NCI-H2081 (cell line): ENCODE data around the gene FNIP1.
A peak's percentile ranks its signal among the peaks of the same experiment; 100 is the strongest.
"Not testable (repeated sequence)": the region's sequence is repeated elsewhere in the genome, so short reads cannot be mapped to it uniquely, and the experiment has no call there.

Experiments
- DNase-seq, 2 experiments: peaks; one replicate each; lab custom pipeline; 2025; lab: John Stamatoyannopoulos, UW

FNIP1 gene

DNA sequence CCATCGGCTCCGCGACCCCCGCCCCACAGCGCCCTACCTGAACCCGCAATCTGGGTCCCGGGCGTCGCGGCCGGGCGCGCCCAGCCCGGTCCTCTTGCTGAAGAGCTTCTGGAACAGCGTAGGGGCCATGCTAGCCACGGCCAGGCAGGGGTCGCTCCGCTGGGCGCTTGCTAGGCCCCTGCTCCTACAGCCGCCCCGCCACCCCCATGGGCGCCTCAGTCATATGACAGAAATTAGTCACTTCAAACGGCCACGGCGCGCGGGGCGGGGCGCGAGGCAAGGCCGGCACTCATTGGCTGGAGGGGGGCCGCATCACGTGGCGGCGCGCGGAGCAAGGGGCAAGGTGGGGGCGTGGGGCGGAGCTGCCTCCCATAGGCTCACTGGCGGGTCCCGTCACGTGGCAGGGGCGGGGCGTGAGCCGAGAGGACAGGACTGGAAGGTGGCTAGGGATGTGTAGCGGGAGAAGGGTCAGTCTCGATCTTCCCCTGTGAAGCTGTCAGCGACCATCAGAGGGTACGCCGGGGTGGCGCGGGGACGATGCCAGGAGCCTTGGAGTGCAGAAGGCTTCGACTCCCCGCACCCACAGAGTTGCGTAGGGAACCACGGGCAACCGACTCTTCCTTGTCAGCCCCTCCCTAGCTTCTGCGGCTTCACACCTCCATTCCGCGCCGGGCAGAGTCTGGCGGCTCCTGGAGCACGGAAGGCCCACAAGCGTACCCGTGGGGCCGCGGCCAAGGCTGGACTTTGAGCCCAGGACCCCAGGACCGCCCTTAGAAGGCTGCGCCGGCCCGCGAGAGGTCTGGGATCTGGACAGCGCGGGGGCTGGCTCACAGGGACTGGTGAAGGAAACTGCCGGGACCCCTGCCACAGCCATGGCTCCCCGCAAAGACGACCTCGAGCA, at the start of gene FNIP1:
Gene FNIP1 (minus strand): TSS at position 225 of the 901 bp plus-strand sequence. CDS start 96 bp downstream, at position 129.
- peak; percentile 90 to 95 for DNase-seq

- no peak for DNase-seq
These were observed 49.7 kb upstream of the FNIP1 start for GRCh38 chr5:131846536-131846935.

- DNase-seq, result no peak
These were observed 49.0 kb upstream of the FNIP1 start for GRCh38 chr5:131845828-131846227.

DNA sequence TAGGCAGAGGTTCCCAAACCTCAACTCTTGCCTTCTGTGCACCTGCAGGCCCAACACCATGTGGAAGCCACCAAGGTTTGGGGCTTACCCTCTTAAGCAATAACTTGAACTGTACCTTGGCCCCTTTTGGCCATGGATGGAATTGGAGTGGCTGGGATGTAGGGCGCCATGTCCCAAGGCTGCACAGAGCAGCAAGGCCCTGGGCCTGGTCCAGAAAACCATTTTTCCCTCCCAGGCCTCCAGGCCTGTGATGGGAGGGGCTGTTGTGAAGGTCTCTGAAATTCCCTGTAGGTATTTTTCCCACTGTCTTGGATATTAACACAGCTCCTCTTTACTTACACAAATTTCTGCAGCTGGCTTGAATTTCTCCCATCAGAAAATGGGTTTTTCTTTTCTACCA, 46.2 kb upstream of the FNIP1 start:
- not testable (repeated sequence) for DNase-seq

DNA sequence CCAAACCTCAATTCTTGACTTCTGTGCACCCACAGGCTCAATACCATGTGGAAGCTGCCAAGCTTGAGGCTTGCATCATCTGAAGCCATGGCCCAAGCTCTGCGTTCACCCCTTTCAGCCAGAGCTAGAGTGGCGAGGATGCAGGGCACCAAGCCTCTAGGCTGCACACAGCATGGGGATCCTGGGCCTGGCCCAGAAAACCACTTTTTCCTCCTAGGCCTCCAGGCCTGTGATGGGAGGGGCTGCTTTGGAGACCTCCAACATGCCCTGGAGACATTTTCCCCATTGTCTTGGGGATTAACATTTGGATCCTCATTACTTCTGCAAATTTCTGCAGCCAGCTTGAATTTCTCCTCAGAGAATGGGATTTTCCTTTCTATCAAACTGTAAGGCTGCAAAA, 35.9 kb upstream of the FNIP1 start:
- DNase-seq, result not testable (repeated sequence)

DNA sequence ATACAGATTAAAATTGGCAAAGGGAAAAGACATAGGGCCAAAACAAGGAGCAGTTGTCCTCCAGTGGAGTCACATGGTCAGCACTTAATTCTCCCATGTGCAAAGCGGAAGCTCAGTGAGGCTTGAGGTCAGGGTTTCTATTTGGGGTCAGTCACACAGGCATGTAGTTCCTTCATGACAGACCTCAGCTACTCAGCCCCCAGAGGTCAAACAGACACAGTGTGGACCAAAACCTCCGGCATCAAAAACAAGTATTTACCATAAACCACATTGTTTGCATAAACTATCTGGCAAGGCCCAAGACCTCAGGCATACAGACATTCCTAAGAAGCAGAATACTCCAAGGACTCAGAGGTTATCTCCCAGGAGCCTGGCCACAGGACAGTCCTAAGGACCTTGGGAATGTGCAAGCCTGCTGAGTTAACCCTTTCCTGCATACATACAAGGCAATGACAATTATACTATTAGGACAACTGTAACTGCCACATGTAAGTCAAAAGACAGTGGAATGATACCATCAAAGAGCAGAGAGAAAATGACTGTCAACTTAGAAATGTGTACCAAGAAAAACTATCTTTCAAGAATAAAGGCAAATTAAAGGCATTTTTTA, 28.7 kb upstream of the FNIP1 start:
- no peak for DNase-seq

- DNase-seq, result no peak
These were observed 27.8 kb upstream of the FNIP1 start for GRCh38 chr5:131824631-131825030.

DNA sequence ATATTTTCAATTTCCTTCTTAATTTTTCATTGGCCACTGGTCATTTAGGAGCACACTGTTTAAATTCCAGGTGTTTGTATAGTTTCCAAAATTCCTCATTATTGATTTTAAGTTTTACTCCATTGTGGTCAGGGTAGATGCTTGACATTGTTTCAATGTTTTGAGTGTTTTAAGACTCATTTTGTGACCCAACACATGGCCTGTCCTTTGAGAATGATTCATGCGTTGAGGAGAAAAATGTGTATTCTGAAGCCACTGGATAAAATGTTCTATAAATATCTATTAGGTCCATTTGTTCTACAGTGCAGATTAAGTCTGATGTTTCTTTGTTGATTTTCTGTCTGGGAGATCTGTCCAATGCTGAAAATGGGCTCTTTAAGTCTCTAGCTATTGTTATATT, 24.4 kb upstream of the FNIP1 start:
- no peak for DNase-seq

GRCh38 chr5:131818001-131818724, 21.3 kb upstream of the FNIP1 start:
- no peak for DNase-seq

- DNase-seq, result no peak
These were observed 18.2 kb upstream of the FNIP1 start for GRCh38 chr5:131814990-131815389.

- DNase-seq, result no peak
These were observed 15.7 kb upstream of the FNIP1 start for GRCh38 chr5:131812371-131813160.

DNA sequence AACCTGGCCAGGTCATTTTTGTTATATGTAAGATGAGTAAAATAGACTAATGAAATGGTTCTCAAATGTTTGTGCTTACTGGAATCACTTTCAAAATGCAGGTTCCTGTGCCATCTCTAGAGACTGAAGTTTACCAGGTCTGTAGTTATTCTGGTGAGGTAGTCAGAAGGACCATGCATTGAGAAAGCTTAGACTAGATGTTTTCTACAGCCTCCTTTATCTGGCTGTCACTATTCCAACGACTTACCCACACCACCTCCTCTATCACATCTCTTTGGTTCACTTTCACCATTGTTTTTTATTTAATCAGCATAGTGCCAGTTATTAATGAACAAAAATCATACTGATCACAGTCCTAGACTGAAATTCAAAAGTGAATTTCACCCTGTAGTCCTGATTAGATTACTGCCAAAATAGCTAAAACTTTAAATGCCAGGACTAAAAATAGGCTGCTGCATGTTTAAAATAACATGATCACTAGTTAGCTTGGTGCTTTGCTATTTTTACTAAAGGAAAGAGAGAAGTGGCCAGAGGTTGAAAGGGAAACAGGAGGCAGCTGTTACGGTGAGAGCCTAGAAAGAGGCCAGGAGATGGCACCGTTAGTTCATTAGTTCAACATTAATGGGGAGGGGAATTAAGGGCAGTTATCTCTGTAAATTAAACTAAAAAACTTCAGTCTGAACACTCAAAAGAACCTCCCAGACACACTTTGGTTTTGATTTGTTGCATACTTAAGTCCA, 13.9 kb upstream of the FNIP1 start:
- peak in 1 of 2 experiments; percentile 4 for DNase-seq

GRCh38 chr5:131795879-131796792, 681 bp downstream of the FNIP1 start:
- peak in 1 of 2 experiments; percentile 38 for DNase-seq

- no peak for DNase-seq
These were observed 1.6 kb downstream of the FNIP1 start for GRCh38 chr5:131795228-131795627.

GRCh38 chr5:131794586-131794985, 2.2 kb downstream of the FNIP1 start:
- DNase-seq, result no peak

DNA sequence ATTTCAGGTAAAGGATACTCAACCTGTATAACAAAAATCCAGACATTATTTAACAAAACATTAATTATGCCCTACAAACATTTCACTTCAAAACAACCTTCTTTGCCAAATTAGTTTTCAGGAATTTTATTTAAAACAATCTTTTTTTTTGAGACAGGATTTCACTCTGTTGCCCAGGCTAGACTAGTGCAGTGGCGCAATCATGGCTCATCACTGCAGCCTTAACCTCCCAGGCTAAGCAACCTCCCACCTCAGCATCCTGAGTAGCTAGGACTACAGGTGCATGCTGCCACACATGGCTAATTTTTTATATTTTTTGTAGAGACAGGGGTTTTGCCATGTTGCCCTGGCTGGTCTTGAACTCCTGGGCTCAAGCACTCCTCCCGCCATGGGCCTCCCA, 3.9 kb downstream of the FNIP1 start:
- DNase-seq, result no peak

- DNase-seq, result no peak
These were observed 5.0 kb downstream of the FNIP1 start for GRCh38 chr5:131791866-131792265.

DNA sequence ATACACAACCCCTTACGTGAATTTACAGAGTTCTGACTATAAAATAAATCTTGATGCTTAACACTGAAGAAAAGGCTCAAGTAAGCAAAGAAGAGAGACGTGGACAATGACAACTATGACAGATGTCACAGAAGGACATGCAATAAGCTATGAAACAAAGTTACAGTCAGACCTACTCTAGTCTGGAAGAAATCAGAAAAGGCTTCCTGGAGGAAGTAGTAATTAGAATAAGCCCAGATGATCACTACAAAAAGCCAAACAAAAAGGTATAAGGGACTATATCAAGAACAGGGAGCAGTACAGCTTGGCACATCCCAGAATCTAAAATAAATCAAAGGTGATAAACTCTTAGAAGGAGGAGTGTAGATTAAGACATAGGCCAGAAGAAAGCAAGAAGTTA, 6.3 kb downstream of the FNIP1 start:
- no peak for DNase-seq

- DNase-seq, result no peak
These were observed 7.1 kb downstream of the FNIP1 start for GRCh38 chr5:131789765-131790164.

- no peak for DNase-seq
These were observed 9.1 kb downstream of the FNIP1 start for GRCh38 chr5:131787736-131788135.
